ENCODE results near the gene ARRDC3. TPM values are rescaled to one million over a fixed set of nuclear protein-coding genes. Genes with fewer than 3 reads are reported as not detected.

The ARRDC3 gene
- total and polyA plus RNA-seq, 2 experiments from 2014 or later, result 53.7 to 114 TPM

DNA sequence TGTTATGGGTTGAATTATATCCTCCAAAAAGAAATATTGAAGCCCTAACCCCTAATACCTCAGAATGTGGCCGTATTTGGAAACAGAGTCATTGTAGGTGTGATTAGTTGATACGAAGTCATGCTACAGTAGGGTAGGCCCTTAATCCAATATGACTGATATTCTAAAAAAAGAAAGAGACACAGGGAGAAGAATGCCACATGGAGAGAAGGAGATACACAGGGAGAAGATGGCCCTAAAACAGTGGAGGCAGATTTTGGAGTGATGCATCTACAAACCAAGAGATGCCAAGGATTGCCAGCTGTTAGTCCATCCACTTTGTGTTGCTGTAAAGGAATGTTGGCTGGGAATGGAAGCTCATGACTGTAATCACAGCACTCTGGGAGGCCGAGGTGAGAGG, 21.3 kb downstream of the ARRDC3 start:
- H3K9me2 ChIP-seq (replicated peaks; ENCODE audit: insufficient read depth), result no peaks in the 10 kb centered on the region
- TF ChIP-seq, protein P1, sequence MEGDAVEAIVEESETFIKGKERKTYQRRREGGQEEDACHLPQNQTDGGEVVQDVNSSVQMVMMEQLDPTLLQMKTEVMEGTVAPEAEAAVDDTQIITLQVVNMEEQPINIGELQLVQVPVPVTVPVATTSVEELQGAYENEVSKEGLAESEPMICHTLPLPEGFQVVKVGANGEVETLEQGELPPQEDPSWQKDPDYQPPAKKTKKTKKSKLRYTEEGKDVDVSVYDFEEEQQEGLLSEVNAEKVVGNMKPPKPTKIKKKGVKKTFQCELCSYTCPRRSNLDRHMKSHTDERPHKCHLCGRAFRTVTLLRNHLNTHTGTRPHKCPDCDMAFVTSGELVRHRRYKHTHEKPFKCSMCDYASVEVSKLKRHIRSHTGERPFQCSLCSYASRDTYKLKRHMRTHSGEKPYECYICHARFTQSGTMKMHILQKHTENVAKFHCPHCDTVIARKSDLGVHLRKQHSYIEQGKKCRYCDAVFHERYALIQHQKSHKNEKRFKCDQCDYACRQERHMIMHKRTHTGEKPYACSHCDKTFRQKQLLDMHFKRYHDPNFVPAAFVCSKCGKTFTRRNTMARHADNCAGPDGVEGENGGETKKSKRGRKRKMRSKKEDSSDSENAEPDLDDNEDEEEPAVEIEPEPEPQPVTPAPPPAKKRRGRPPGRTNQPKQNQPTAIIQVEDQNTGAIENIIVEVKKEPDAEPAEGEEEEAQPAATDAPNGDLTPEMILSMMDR (IDR thresholded peaks at IDR 0.05; ENCODE audit: poor library complexity), result no peak
- no peaks in the 10 kb centered on the region for H3K9me3 ChIP-seq (ENCODE audit: low read depth)
- H3K4me1 ChIP-seq (ENCODE audit: insufficient read depth), result no peaks in the 10 kb centered on the region
- no peaks in the 10 kb centered on the region for H3K27me3 ChIP-seq
- no peak for DNase-seq (ENCODE audit: low spot score)
- no peak overlapping the region for H3K4me2 ChIP-seq
- no peak overlapping the region for H3K27ac ChIP-seq
- H3K79me2 ChIP-seq, result no peaks in the 10 kb centered on the region
- H3K4me3 ChIP-seq, result no peak overlapping the region
- H4K20me1 ChIP-seq (ENCODE audit: insufficient read depth, poor library complexity, severe bottlenecking), result no peaks in the 10 kb centered on the region
- WGBS (ENCODE audit: low lambda C conversion rate, missing lambda C conversion rate), result 95% methylated on average over 3 of the region's 3 CpGs
- H2AFZ ChIP-seq, result no peak overlapping the region
- H3K36me3 ChIP-seq (replicated peaks; ENCODE audit: insufficient read depth, low read depth), result no peaks in the 10 kb centered on the region

DNA sequence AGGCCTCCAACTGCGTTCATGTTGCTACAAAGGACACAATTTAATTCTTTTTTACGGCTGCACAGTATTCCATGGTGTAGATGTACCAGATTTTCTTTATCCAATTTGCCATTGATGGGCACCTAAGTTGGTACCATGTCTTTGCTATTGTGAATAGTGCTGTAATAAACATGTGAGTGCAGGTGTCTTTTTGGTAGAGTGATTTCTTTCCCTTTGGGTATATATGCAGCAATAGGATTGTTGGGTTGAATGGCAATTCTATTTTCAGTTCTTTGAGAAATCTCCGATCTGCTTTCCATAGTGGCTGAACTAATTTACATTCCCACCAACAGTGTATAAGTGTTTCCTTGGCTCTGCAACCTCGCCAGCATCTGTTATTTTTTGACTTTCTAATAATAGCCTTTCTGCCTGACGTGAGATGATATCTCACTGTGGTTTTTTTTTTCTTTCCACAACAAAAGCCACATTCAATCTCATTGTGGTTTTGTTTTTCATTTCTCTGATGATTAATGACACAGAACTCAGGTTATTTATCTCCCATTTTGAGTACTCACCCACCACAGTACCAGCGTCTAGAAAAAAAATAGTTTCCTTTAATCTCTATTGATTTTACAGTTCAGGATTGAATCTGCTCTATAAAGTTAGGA, 21.9 kb downstream of the ARRDC3 start:
- DNase-seq (ENCODE audit: low spot score), result no peak
- Histone ChIP-seq H3K36me3 (replicated peaks; ENCODE audit: insufficient read depth, low read depth) (no peaks in the 10 kb centered on the region), H3K9me3 (ENCODE audit: low read depth) (no peaks in the 10 kb centered on the region), H3K4me3 (no peak overlapping the region), H3K27me3 (no peaks in the 10 kb centered on the region), H2AFZ (no peak overlapping the region), H3K27ac (no peak overlapping the region), H3K79me2 (no peaks in the 10 kb centered on the region), H3K9me2 (replicated peaks; ENCODE audit: insufficient read depth) (no peaks in the 10 kb centered on the region), H4K20me1 (ENCODE audit: insufficient read depth, poor library complexity, severe bottlenecking) (no peaks in the 10 kb centered on the region), H3K4me1 (ENCODE audit: insufficient read depth) (no peaks in the 10 kb centered on the region), H3K4me2 (no peak overlapping the region)
- TF ChIP-seq EZH2phosphoT487 (IDR thresholded peaks at IDR 0.05; ENCODE audit: low read depth, severe bottlenecking, unreplicated experiment) (no peak), EZH2 (IDR thresholded peaks at IDR 0.05; ENCODE audit: borderline replicate concordance) (no peak)
- TF ChIP-seq, protein P1 (IDR thresholded peaks at IDR 0.05; ENCODE audit: poor library complexity), result no peak
- 89% methylated on average over 6 of the region's 6 CpGs for WGBS (ENCODE audit: low lambda C conversion rate, missing lambda C conversion rate)

DNA sequence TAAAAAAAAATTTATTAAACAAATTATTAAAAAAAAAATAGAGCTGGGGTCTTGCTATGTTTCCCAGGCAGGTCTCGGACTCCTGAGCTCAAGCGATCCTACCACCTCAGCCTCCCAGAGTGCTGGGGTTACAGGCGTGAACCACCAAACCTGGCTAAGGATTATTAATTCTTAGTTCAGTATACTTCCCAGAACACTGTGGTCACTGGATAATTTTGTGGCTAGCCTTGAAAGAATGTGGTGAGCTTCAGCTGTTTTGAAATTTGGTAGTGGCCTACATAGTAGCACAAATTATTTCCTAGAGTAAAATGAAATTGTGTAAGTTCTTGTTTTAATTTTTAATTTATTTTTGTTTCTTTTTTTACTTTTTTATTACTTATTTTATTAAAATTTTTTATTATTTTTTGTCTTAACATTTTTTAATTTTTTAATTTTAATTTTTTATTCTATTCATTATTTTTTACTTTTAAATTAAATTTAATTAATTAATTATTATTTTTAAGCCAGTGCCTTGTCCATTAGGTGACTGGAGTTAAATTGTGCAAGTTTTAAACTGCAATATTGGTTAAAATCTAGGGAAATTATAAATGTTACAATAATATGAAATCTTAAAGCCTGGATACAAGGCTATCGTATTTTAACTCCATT, 23.0 kb downstream of the ARRDC3 start:
- no peak overlapping the region for H3K27ac ChIP-seq
- no peak for DNase-seq (ENCODE audit: low spot score)
- no peaks in the 10 kb centered on the region for H3K4me1 ChIP-seq (ENCODE audit: insufficient read depth)
- no peaks in the 10 kb centered on the region for H4K20me1 ChIP-seq (ENCODE audit: insufficient read depth, poor library complexity, severe bottlenecking)
- no peaks in the 10 kb centered on the region for H3K79me2 ChIP-seq
- H3K9me2 ChIP-seq (replicated peaks; ENCODE audit: insufficient read depth), result no peaks in the 10 kb centered on the region
- whole genome bisulfite sequencing (ENCODE audit: low lambda C conversion rate, missing lambda C conversion rate), result over 99% methylated on average over 4 of the region's 4 CpGs
- H3K4me3 ChIP-seq, result no peak overlapping the region
- H3K4me2 ChIP-seq, result no peak overlapping the region
- H3K9me3 ChIP-seq (ENCODE audit: low read depth), result no peaks in the 10 kb centered on the region
- H3K36me3 ChIP-seq (replicated peaks; ENCODE audit: insufficient read depth, low read depth), result no peaks in the 10 kb centered on the region
- H2AFZ ChIP-seq, result no peak overlapping the region
- TF ChIP-seq, protein P1 (IDR thresholded peaks at IDR 0.05; ENCODE audit: poor library complexity), result no peak
- TF ChIP-seq EZH2phosphoT487 (IDR thresholded peaks at IDR 0.05; ENCODE audit: low read depth, severe bottlenecking, unreplicated experiment), result no peak
- no peak for TF ChIP-seq EZH2 (IDR thresholded peaks at IDR 0.05; ENCODE audit: borderline replicate concordance)
- H3K27me3 ChIP-seq, result no peaks in the 10 kb centered on the region
